Thyroid gland (tissue), 4 donors: ENCODE data around the gene ADAM12.

Experiments used
- POLR2A ChIP-seq, 2 donors: fragments of 450-650 bp; IDR thresholded peaks; one replicate each; pipeline ENCODE4 v1.6.1; 2017; ENCODE audit warnings: antibody characterized with exemption in 2 of 2, mild to moderate bottlenecking in 2 of 2, moderate library complexity in 1 of 2
- TF ChIP-seq, protein P1 (sequence below), 6 experiments: fragments of 200-600 bp in 3 of 6; fragments of 450-650 bp in 3 of 6; sonication (generic) in 3 of 6; IDR thresholded peaks; one replicate each; pipeline ENCODE4 v1.5.1; 2016 to 2019; ENCODE audit warnings: antibody characterized with exemption in 6 of 6, mild to moderate bottlenecking in 2 of 6, inconsistent platforms in 1 of 6, moderate library complexity in 1 of 6

DNA sequence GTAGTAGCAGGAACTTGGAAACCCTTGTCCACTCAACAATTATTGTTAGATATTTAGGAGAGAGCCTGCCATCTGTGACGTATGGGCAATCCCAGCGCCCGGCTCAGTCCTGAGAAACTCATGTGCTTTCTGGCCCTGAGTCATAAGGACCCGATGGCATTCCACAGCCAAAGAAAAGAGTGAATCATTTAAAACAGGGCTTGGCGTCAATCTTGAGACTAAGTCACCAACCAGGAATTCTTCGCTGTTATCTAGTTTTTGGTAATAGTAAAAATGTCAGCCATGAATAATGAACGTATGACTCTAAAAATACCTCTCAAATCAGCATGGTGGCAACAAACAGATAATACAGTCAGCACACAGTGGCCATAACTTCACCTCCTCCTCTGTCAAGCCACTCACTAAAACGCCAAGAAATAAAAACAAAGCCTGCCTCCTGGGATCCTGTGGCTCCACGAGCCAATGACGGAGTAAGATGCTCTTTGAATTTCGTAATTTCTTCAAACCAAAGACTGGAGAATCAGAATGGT is 140.8 kb downstream of the ADAM12 start:
- TF ChIP-seq, protein P1, sequence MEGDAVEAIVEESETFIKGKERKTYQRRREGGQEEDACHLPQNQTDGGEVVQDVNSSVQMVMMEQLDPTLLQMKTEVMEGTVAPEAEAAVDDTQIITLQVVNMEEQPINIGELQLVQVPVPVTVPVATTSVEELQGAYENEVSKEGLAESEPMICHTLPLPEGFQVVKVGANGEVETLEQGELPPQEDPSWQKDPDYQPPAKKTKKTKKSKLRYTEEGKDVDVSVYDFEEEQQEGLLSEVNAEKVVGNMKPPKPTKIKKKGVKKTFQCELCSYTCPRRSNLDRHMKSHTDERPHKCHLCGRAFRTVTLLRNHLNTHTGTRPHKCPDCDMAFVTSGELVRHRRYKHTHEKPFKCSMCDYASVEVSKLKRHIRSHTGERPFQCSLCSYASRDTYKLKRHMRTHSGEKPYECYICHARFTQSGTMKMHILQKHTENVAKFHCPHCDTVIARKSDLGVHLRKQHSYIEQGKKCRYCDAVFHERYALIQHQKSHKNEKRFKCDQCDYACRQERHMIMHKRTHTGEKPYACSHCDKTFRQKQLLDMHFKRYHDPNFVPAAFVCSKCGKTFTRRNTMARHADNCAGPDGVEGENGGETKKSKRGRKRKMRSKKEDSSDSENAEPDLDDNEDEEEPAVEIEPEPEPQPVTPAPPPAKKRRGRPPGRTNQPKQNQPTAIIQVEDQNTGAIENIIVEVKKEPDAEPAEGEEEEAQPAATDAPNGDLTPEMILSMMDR (IDR thresholded peaks at IDR 0.05), result no peak
- TF ChIP-seq POLR2A (IDR thresholded peaks at IDR 0.05), result no peak
